Metanephros (tissue), 1 donor: ENCODE results near the gene CSNK1G3. TPM values are rescaled to one million over a fixed set of nuclear protein-coding genes. Genes with fewer than 3 reads are reported as not detected.

ENCODE experiments used
- total RNA-seq: library from RNA; depleted of rRNA; stranded (reverse); fragments of >200 nt; gene quantifications from one replicate; pipeline ENCODE4 v1.2.3, GENCODE V29; 2014

The CSNK1G3 gene
- 65.9 TPM for total RNA-seq

DNA sequence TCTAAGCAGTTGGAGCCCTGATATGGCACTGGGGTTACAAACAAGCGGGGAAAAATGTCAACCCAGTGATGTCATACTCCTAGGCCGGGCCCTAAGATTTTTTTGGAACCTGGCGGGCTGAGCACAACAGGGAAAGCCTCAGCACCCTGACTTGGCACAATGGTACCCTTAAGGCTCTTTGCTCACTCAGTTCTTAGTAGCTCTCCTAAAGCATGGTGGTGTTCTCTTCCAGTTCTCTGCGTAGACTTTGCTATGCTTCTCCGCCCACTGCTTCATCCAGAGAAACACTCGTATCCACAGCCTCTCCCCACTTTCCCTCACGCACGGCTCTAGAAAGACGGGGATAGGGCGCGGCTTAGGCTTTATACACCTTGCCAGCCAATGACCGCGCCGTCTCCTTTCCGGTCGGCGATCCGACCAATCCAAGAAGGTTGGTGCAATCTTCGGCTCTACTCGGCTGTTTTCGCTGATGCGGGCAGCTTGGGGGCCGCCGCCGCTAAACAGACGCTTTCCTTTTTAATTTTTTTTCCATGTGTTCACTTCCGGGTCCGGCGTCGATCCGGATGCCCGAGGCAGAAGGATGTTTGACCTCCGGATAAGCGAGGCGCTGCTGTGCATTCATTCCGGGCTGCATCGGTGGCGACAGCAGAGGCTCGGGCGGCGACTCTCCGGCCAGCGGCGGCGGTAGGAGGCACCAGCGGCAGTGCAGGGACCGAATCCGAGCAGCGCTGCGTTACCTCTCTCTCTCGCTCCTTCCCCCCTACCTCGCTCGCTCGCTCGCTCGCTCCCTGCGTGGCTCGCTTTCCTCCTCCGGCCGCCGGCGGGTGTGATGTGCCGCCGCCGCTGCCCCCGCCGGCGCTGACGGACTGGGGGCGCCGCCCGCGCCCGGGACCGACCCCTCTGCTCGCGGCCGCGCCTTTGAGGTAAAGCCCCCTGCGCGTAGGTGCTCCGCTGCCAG, at the start of gene CSNK1G3:
Gene CSNK1G3, plus strand, starts transcription at position 530 of the 958 bp plus-strand sequence. CDS start 33,487 bp downstream, outside the sequence.

Other genes starting within 250 kb of the CSNK1G3 start
- gene CEP120, start 88.8 kb upstream of the CSNK1G3 start, total RNA-seq, result 19.2 TPM